Cortex of kidney (tissue), 1 donor: ENCODE measurements around the gene ZNF346.
"Not testable (repeated sequence)": the region's sequence is repeated elsewhere in the genome, so short reads cannot be mapped to it uniquely, and the experiment has no call there.

Source experiments
- DNase-seq: peaks from one replicate; lab custom pipeline; 2025; lab: John Stamatoyannopoulos, UW

Gene ZNF346

GRCh38 chr5:177010153-177010552 is 12.3 kb upstream of the ZNF346 start:
- DNase-seq = no peak

DNA sequence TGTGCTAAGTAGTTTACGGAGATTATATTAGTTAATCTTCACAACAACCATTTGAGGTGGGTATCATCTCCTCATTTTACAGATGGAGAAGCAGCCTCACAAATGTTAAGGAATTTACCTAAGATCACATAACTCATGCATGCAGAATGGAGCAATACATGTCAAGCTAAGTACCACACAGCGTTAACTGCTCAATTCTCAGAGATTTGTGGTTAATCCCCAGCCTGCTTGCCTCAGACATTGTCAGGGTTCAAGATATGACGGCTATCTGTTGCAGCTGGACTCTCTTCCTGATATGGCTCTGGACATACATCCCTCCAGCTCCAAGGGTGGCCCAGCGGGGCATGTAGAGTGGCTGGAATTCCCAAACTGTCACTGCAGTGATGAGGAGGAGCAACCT is 7.3 kb upstream of the ZNF346 start:
- no peak for DNase-seq

- DNase-seq = no peak
These were observed 4.2 kb upstream of the ZNF346 start for GRCh38 chr5:177018341-177018740.

DNA sequence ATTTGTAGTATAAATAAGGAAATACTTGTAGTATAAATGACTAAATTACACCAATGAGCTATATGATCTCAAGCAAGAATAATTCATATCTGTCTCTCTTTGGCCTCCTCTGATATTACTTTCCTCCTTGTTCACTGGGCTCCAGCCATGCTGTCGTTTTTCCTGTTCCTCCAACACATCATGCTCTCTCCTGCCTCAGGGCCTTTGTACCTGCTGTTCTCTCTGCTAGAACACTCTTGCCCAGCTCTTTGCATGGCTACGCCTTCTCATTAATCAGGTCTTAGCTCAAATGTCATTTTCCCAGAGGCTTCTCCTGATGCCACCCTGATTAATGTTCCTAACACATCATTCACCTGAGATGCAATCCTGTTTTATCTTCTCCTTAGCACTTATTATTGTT is 2.5 kb upstream of the ZNF346 start:
- DNase-seq = no peak

- no peak for DNase-seq
These were observed 788 bp downstream of the ZNF346 start for GRCh38 chr5:177023303-177023664.

DNA sequence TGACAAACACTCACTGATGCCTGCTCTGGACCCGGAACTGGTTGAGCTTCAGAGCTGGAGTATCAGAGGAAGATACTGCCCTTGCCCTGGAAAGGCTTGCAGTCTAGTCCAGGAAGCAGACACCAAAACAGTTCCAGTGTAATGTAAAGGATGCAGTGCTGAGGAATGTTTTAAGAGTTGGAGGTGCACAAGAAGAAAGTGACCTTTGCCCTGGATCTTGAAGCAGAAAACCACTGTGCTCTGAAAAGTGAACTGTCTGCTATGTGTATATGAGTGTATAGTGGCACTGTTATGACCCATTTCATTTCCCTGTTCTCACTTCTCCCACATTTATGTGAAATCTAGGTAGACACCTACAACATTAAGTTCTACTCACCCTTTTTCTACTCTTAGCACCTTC is 2.1 kb downstream of the ZNF346 start:
- no peak for DNase-seq

GRCh38 chr5:177025101-177025601 is 2.7 kb downstream of the ZNF346 start:
- DNase-seq = no peak

DNA sequence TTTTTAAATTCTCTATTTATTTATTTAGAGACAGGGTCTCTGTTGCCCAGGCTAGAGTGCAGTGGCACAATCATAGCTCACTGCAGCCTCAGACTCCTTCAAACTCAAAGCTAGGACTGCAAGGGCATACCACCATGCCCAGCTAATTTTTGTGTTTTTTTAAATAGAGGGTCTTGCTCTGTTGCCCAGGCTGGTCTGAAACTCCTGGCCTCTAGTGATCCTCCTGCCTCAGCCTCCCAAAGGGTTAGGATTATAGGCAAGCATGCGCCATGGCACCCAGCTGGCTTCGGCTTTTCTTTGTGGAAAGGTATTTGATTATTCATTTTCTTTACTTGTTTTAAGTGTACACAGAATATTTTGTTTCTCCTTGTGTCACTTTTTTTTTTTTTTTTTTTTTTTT is 5.2 kb downstream of the ZNF346 start:
- DNase-seq = no peak

- DNase-seq = no peak
These were observed 7.0 kb downstream of the ZNF346 start for GRCh38 chr5:177029498-177029897.

GRCh38 chr5:177035976-177036375 is 13.5 kb downstream of the ZNF346 start:
- no peak for DNase-seq

DNA sequence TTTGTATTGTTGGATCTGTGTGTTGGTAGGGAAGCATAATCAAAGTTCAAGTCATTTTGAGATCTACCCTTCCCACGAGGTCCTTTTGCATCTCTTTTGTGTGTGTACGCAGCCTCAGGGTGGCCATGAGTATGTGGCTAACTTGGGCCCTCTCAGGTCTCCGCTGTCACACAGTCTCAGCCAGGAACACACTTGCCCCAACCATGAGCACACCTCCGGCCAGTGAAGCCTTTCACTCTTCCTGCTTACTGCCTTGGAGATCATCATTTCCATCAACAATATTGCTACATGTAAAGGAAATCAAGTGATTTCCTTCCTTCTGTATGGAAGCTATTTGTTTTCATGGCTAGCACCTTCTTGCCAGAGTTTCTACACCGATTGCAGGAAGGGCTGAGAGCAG is 13.9 kb downstream of the ZNF346 start:
- DNase-seq = no peak

DNA sequence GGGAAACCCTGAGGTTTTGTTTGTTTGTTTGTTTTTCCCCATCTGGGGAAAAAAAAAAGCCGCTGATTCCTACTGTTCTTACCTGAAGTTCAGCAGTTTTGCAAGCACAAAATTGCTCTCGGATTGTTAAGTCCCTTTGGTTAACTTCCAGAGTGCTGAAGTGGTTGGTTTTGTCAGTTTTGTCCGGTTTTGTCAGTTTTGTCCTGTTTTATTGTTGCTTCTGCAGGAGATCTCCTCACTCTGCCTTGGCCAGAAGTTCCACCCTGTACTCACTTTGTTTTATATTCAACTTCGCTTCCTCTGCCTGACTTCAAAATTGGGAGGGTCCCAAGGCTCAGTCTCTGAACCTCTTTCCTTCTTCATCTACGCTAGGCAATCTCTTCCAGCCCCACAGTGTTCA is 14.4 kb downstream of the ZNF346 start:
- DNase-seq = no peak

DNA sequence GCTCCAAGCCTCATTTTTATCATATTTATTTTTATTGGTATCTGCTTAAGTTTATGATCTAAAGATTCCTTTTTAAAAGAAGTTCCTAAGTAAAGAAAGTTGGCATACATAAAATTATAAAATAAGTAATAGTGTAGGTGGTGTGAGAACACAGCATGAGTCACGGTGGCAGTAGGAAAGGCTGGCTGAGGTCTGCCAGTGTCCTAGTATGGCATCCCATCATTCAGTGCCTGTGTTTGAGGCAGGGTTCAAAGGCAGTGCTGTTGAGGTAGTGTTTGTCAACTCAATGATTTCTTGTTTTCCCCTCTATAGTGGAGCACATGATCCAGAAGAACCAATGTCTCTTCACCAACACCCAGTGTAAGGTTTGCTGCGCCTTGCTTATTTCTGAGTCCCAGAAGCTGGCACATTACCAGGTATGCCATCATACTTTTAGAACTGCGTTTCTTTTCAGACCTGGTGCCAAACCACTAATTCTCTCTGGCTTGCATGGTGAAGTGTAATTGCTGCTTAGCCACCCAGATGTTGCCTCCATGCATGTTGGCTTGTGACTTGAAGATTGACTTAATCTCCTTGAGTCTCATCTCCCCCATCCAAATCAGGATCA is 18.4 kb downstream of the ZNF346 start:
- no peak for DNase-seq

GRCh38 chr5:177041936-177042335 is 19.4 kb downstream of the ZNF346 start:
- no peak for DNase-seq

DNA sequence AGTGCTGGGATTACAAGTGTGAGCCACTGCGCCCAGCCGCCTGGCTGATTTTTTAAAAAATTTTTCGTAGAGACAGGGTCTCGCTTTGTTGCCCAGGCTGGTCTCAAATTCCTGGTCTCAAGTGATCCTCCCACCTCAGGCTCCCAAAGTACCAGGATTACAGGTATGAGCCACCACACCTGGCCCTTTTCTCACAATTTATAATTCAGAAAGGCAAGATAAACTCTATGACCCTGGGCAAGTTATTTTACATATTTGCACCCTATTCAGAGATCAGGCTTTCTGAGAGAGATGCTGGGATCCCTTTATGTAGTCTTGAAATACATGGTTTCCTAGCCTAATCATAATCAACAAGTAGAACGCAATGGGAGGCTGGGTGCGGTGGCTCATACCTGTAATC is 20.6 kb downstream of the ZNF346 start:
- no peak for DNase-seq

DNA sequence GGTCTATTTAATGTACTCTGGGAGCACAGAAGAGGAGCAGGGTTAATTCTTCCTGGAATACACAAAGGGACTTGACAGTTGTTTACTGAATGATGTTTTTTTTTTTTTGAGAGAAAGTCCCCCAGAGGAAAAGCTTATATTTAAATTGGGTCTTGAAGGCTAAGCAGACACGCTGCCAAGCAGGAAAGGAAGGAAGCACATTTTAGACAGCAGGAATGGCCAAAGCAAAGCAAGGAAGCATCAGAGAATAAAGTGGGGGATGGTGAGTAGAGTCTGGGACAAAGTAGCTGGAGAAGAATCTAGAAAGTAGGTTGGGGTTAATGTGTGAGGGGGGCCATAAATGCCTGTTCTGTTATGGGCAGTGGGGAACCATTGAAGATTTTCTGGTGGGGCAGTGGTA is 21.5 kb downstream of the ZNF346 start:
- no peak for DNase-seq

DNA sequence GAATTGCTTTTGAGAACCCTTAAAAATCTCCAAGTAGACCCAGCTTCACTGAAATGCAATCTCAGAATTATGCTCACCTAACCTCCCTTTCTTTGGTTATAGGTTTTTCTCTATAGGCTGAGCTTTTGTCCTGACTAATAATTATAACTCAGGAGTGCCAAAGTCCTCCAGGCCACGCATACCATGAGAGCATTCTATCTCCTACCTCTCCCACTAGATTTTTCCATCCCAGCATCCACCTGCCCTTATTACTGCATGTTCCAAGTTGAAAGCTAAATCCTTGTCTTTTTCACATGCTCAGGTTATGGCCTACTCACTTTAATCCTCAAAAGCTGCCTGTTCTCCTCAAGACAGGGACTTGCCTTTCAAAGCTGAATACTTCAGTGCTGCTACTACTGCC is 22.1 kb downstream of the ZNF346 start:
- no peak for DNase-seq

DNA sequence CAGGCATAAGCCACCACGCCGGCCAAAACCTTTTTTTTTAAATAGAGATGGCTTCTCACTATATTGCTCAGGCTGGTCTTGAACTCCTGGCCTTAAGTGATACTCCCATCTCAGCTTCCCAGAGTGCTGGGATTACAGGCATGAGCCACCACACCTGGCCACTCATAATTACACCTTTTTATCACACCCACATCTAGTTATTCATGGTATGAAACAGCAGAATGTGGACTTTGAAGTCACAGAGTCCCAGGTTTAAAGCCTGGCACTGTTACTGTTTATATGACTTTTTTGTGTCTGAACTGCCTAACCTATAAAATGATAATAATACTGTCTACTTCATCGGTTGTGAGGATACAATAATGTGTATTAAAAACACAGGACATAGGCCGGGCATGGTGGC is 23.1 kb downstream of the ZNF346 start:
- DNase-seq = no peak

- not testable (repeated sequence) for DNase-seq
These were observed 26.0 kb downstream of the ZNF346 start for GRCh38 chr5:177048531-177048930.

GRCh38 chr5:177049285-177049684 is 26.8 kb downstream of the ZNF346 start:
- no peak for DNase-seq

DNA sequence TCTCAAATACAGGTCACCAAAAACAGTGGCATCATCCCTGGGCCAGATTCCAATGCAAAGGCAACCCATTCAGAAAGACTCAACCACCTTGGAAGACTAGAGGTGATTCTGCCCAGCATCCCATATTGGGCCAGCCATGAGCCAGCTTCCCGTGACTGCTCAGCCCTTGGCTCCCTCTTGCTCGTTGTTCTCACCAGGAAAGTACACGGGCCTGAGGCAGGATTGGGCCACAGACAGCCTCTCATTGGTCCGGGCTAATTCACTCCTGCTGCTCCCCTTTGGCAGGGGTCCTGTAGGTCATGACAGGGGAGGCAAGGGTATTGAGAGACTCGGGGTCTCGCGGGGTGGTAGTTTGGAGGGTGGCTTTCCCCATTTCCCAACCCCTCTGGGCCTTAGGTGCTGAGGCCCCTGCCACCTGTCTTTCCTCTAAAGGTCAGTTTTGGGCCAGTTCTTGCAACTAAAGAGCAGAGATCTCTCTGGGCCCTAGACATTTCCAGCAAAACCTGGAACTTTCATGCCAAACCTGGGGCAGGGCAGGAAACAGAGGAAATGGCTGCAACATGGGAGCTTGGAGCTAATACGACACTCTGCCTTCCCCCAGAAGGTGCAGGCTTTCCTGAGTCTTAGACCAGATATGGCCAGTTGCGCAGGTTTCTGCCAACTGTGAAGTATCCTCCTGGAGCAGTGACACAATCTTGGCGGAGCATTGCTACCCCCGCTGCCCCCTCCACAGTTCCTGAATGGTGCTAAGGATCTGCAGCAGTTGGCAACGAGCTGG is 42.2 kb downstream of the ZNF346 start:
- DNase-seq = no peak

DNA sequence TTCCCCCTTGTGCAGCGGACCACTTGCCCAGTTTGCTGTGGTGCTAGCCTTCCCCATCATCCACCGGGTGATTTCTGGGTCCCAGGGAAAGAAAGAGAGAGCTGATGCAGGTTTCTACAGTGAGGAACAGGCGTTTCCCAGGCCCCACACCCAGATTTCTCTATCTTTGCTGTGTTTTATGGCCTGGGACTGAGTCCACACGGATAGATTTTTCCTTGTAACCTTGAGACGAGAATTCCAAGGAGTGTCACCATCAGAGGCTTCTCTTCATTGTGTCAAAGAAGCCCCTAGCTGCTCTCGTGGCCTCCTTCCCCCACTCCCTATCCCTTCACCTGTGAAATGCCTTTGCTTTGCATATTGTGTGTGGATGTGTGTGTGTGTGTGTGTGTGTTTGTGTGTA is 43.0 kb downstream of the ZNF346 start:
- DNase-seq = no peak

- DNase-seq = no peak
These were observed 43.7 kb downstream of the ZNF346 start for GRCh38 chr5:177066224-177066623.

GRCh38 chr5:177067503-177067902 is 45.0 kb downstream of the ZNF346 start:
- DNase-seq = no peak
